Muscle of arm (tissue), 12 donors: Measurements from ENCODE around the gene SLC6A7. TPM values are rescaled to one million over a fixed set of nuclear protein-coding genes. Genes with fewer than 3 reads are reported as not detected.

Experiments used
- DNase-seq: peaks from one replicate; pipeline ENCODE4 v3.0.0-alpha.2; 2013
- polyA plus RNA-seq, 12 donors: library from polyadenylated mRNA; unstranded; fragments of 120-200 nt; gene quantifications; one replicate each; pipeline ENCODE4 v1.2.1, GENCODE V29; 2013; ENCODE audit not compliant: insufficient read length in 12 of 12

SLC6A7 gene
- polyA plus RNA-seq, 12 donors, result 0.20 to 1.9 (median 0.52) TPM; not detected in 2

DNA sequence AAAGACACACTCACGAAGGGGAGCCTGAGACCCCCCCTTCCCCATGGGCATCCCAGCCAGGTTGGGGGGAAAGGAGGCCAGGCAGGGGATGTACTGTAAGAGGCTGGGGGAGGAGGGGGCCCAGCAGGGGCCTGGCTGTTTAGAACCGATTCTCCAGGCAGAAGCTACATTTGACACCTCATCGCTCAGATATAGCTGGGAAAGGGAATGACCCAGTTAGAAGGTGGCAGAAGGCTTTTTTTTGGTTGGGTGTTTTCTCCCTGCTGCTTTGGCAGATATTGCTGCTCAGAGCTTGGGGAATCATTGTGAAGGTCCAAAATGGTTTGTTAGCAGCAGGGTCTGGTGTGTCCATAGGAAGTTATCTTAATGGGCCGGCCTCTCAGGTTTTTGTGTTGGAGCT, 17.3 kb upstream of the SLC6A7 start:
- DNase-seq, result no peak

DNA sequence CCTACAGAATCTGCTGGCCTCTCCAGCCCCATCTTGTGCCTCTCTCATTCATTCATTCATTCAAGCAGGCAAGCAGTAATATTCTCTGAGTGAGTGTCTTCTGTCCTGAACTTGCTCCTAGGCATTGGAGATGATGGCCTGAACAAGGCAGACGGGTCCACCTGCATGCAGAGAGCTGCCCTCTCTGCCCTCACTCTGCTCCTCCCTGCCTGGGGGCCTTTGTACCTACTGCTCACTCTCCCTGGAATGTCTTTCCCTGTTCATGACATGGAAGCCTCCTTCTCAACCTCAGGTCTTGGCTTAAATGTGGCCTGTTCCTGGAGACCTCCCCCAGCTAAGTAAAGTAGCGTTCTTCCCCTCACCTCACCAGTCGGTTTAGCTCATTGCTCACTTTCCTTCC, 16.7 kb upstream of the SLC6A7 start:
- DNase-seq, result no peak

DNA sequence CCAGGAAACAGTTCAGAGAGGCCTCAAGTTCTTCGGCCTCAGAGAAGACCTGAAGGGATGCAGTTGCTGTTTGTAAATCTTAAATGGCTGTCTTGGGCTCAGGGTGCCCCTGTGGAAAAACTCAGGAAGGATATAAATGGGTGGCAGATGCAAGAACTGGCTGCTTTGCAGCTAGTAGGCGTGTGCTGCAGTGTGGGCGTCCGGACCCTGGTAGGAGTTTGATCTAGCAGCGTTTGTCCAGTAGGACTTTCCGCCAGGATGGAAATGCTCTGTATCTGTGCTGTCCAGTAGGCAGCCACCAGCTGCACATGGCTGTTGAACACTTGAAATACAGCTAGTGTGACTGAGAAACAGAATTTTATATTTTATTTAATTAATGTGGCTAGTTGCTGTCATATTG, 15.6 kb upstream of the SLC6A7 start:
- DNase-seq, result no peak

DNA sequence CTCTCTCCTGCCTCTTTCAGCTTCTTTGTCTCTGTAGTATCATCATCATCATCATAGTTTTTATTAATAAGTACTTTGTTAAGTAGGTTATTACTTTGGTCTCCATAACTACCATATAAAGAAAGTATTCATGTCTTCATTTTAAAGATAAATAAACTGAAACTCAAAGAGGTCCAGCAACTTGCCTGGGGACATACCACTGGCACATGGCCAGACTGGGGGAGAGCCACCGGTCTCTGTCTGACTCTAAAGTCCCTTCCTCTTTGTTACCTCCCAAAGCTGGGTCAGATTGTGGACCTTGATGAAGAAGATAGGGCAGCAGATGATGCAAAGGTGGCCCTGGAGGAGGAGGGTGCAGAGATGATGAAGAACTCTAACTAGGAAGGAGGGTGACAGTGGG, 14.8 kb upstream of the SLC6A7 start:
- no peak for DNase-seq

DNA sequence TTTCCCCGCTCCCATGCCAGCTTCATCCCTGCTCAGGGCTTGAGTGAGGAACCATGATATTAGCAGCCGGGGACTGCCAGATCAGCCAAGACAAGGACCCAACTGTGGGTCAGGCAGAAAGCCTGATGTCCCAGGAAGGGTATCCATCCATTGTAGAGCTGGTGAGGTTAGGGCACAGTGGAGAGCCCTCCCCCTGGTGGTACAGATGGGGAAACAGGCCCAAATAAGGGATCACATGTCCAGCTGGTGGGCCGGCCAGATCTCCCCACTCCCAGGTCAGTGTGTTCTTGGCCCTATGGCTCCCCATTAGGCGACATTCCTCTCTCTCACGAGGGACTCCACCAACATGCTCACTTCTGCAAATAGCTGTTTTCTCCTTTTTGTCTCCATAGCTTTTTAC, 14.3 kb upstream of the SLC6A7 start:
- DNase-seq, result no peak

DNA sequence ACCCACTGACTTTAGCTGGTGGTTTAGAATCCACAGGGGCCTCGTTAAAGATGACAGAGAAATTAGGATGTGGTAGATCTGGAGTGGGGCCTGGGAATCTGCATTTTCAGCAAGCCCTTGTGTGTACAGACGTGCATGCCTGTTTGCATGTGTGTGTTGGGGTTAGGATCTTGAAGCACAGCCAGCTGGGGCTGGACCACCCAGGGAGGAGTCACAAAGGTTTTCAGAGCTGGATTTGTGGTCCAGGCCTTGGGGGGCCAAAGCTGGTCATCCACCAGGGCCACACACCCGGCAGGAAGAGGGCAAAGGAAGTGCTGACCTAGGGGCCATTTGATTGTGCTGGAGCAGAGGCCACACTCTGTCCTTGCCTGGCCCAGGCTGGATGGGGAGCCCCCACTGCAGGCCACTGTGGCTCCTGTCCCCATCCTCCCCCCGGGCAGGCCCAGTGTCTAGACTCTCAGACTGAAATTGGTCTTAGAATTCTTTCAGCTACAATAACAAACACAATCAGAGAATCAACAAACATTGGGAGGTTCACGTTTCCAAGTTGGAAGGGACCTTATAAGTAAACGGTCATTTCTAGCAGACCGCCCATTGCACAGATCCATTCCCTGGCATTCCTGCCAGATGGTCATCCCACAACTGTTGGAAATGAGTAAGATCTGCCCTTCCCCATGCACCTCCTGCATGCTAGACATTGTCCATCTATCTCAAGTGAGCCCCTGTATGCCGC, 13.0 kb upstream of the SLC6A7 start:
- DNase-seq, result no peak

DNA sequence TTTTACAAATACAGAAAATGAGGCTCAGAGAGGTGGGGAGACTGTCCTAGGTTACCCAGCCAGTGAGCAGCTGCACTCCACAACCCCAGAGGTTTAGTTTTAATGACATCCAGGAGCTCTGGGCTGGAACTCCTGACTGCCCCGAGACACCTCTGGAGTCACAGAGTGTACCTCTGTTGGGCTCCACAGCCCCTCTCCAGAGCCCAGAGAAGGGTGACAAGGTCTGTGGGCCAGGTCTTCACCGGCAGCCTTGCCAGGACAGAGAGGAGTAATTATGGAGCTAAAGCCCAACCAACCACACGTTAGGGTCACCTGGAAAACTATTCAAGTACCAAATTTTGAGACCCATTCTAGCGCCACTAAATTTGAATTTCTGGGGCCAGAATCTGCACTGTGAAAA, 12.1 kb upstream of the SLC6A7 start:
- DNase-seq, result no peak

DNA sequence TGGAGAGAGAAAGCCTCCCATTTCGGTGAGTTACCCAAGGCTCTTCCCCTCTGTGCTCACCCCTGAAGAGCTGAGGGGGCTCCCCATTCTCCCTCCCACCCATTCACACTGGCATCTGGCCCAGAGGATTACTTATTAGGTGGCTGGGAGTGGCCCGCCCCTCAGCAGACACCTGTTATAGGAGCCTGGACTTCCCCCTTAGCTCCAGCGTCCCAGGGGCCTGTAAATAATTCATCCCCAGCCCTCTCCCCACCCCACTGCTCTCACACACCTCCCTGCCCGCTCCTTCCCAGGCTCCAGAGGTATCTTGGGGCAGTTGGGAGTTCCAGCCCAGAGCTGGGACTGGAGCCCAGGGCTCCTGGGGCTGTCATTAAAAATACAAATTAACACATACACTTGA, 11.6 kb upstream of the SLC6A7 start:
- DNase-seq, result no peak

DNA sequence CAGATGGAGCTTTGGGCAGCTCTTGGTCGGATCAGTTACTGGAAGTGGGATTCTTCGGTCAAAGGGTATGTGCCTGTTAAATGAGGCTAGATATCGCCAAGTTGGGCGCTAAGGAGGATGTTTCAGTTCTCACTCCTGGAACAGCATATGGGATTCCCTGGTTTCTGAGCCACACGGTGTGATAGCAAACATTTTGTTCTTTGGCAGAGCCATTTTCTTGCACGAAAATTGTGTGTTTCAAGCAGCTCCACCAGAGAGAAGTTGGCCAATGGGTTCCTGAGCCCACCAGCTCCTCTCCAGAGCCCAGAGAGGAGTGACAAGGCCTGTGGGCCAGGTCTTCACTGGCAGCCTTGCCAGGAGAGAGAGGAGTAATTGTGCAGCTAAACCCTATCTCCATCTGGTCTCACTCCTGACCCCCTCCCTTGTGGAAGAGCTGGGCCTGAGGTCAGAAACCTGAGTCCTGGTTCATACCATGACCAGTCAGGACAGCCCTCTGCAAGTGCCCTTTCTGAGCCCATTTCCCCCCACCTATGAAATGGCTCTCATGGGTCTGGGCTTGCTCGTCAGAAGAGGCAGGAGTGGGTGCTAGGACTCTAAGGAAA, 10.7 kb upstream of the SLC6A7 start:
- DNase-seq, result no peak

DNA sequence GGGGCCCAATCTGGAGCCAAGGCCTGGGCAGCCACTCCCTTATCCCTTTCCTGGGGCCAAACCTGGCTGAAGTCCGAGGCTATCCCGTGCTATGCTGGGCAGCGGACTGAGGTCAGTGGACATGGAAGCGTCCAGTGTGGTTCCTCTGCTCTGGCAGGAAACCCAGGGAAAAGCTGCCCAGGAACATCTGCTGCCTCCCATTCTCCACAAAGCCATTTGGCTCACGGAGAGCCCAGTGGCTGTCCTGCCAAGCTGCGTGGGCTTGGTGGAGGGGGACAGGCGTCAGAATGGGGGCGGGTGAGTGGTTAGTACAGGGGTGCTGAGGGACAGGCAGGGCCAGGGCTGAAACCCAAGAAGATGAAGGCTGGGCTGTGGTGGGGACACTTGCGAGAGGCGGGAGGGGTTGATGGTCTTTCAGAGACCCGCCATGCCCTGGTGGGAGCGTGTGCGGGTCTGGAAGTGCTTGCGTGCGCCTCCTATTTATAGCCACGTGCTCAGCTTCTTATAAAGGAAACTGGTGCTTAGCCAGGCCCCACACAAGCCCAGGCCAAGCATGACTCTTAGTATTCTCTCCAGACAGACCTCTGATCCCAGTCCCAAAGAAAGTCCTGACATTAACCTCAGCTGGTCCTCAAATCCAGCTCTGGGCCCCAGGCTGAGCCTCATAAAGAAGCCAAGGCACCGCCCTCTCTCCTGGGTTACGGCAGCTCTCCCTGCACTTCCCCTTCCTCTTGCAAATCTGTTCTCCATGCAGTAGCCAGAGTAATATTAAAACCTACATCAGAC, 9.4 kb upstream of the SLC6A7 start:
- DNase-seq, result peak; percentile 89

DNA sequence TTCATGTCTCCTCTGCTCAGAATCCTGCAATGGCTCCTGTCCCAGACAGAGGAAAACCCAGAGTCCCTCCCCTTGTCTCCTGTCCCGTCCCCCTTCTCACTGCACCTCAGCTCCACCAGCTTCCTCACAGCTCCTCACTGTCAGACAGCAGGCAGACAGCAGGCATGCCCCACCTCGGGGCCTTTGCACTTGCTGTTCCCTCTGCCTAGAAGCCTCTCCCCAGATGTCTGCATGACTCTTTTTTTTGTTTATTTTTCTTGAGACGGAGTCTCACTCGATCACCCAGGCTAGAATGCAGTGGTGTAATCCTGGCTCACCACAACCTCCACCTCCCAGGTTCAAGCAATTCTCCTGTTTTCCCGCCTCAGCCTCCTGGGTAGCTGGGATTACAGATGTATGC, 8.8 kb upstream of the SLC6A7 start:
- no peak for DNase-seq

DNA sequence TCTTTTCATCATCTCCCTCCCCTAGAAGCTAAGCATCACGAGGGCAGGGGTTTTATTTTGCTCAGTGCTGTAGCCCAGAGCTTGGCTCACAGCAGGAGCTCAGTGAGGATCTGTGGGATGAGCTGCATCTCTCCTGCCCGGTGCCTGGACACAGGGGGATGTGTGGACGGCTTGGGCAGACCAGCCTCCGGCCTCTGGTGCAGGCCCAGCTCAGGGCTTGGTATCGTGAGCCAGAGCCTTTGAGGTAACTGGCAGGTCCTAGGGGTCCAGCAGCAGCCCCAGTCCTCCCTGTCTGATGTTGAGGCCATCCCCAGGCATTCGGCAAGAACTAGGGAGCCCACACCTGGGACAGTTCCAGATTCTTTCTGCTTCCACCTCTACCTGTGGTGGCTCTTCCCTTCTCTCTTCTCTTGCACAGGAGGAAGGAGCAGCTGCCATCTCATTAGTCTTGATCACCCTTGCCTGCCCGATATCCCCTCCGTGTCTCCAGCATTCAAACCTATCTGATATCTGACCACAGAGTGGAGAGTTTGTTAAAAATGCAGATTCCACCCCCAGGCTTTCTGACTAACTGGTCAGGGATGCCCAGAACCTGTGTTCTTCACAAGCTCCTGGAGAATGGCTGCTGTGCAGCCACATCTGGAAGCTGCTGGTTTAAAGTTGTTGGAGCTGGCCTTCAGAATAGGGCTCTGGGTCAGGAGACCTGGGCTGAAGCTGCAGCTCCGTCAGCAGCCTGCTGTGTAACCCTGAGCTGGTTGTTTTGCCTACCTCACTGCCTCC, 7.9 kb upstream of the SLC6A7 start:
- no peak for DNase-seq

DNA sequence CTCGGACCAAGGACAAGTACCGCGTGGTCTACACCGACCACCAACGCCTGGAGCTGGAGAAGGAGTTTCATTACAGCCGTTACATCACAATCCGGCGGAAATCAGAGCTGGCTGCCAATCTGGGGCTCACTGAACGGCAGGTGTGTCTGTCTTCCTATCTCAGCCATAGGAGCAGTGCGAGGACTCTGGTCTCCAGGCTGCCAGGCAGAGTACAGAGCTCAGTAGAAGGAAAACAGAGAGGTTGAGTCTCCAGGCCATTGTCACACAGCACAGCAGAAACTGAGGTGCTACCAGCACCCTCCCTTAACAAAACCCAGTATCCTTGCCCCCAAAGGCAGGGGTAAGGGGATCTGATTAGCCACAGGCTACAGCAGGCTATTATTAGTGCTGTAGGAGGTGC, 7.1 kb upstream of the SLC6A7 start:
- DNase-seq, result no peak

DNA sequence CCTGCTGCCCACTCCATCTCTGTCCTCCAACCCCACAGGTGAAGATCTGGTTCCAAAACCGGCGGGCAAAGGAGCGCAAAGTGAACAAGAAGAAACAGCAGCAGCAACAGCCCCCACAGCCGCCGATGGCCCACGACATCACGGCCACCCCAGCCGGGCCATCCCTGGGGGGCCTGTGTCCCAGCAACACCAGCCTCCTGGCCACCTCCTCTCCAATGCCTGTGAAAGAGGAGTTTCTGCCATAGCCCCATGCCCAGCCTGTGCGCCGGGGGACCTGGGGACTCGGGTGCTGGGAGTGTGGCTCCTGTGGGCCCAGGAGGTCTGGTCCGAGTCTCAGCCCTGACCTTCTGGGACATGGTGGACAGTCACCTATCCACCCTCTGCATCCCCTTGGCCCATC, 6.4 kb upstream of the SLC6A7 start:
- no peak for DNase-seq

DNA sequence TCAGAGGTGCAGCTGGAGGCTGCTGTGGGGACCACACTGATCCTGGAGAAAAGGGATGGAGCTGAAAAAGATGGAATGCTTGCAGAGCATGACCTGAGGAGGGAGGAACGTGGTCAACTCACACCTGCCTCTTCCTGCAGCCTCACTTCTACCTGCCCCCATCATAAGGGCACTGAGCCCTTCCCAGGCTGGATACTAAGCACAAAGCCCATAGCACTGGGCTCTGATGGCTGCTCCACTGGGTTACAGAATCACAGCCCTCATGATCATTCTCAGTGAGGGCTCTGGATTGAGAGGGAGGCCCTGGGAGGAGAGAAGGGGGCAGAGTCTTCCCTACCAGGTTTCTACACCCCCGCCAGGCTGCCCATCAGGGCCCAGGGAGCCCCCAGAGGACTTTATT, 5.9 kb upstream of the SLC6A7 start:
- no peak for DNase-seq

DNA sequence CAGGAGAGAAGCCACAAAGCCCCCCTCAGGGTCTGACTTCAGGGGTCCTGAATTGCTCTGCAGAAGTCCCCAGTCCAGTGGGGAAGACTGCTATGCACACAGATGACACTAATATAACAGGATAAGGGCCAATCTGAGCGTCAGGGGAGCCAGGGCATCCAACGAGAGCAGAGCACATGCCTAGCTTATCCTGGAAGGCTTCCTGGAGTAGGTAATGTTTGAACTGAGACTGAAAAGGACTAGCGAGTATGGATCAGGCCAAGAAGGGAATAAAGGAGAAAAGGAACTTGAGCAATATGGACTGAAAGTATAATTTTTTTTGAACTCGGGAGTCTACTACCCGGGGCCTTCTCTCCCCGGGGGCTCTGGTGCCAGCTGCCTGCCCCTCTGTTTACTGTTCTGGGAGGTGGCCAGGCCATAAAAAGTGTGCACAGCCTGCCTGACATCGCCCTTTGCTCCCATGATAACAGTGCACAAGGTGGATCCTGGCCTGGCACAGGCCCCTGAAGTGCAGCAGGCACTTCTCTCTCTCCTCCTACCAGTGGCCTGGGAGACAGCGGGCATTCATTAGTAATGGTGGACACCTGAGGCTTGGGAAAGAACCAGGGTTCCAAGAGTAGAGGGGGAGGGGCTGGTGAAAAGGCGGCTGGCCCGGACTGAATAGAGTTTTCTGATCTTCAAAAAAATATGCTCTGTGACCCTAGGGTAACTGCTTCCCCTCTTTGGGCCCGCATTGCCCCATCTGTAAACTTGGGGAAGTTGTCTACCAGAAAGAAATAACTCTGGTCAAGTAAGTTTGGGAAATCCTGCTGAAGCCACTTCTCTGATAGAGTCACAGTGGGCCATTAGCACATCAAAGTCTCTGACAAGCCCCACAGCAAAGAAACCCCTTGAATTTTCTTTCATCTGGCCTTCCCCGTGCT, 4.6 kb upstream of the SLC6A7 start:
- DNase-seq, result no peak

DNA sequence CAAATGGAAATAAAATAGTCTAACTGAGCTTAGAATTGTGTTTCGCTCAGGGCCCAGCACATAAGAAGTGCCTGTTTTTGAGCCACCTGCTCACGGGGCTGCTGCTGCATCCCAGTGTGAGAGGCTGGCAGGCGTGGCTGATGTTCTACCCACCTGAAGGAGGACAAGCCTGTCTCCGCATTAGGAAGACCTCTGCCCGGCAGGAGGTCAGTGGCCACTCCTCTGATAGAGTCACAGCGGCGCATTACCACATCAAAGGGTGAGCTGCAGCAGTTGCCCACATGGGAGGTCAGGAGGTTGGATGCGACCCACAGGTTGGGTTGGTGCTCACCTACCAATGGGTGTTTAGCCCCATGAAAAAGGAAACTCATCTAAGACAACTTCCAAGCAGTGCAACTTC, 3.7 kb upstream of the SLC6A7 start:
- DNase-seq, result no peak

DNA sequence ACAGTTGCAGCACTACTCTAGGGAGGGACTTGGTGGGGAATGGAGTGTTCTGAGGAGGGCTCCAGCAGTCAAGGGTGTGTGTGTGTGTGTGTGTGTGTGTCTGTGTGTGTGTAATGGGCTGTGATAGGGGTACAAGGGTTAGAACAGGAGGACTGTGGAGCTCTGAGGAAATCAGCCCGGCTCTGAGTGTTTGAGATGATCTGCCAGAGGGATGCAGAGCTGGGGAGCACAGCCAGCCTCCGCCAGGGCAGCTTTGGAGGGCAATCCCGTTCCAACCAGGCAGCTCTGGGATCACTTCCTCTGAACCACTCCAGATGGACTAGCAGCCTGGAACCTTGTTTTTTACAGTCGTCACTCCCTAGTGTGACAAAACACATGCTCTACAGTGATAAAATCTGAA, 3.0 kb upstream of the SLC6A7 start:
- no peak for DNase-seq

DNA sequence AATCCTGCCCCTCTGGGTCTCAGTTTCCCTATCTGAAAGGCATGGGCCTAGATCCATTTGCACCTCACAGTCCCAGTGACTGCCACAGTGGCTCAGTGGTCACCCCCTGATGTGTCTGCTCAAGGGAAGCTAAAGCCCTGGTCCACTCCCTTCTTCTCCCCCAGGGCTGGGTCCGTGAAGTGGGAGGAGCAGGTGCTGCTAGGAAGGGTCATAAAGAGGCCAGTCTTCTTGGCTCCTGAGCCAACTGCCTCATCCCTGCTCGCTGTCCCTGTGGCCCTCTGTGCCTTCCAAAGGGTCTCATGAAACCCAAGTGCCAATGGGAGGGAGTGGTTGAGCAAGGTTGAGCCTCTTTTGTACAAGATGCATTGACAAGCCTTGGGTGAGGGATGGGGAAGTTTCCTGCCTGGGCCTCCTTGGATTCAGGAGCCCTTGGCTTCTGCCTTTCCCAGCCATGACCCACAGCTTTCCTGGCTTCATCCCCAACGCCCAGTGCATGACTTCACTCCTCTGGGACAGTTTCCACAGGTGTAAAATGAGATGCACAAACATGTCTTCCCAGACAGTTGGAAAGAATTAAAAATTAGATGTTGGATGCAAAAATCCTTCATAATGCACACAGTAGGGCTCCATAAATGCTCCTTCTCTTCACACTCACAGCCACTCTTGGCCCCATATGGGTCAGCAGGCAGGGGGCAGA, 1.6 kb upstream of the SLC6A7 start:
- no peak for DNase-seq

DNA sequence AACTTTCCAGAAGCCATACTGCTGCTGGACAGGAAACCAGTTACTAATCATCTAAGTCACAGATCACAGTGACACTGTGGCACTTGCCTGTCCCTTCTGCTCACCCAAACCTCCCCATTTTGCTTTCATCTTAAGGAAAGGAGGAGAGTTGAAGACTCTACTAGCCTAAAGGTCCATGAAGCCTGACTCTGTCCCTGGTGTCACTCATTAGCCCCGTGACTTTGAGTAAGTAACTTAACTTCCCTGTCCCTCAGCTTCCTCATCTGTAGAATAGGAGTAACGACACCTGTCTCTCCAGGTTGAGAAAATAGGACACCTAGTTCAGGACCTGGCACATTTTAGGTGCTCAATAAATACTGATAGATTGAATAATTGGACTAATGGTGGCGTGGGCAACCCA, 536 bp upstream of the SLC6A7 start:
- no peak for DNase-seq
